Cortex of kidney (tissue), 1 donor: ENCODE results near the gene CLN3.
"Not testable (repeated sequence)": the region's sequence is repeated elsewhere in the genome, so short reads cannot be mapped to it uniquely, and the experiment has no call there.

Experiments used
- DNase-seq: peaks from one replicate; lab custom pipeline; 2025; lab: John Stamatoyannopoulos, UW

The CLN3 gene

GRCh38 chr16:28491970-28492474, at the start of gene CLN3:
CLN3 (minus strand) TSS chr16:28492074; CDS start chr16:28491759, 315 bp downstream.
- no peak for DNase-seq

GRCh38 chr16:28540346-28540745, 48.5 kb upstream of the CLN3 start:
- no peak for DNase-seq

- DNase-seq = no peak
Observed at GRCh38 chr16:28538733-28539596, 47.1 kb upstream of the CLN3 start, which contains the start of gene NUPR1. NUPR1 (minus strand) TSS chr16:28538974; CDS start chr16:28538907, 67 bp downstream.

GRCh38 chr16:28537964-28538732, 46.3 kb upstream of the CLN3 start:
- DNase-seq = no peak

- no peak for DNase-seq
Observed at GRCh38 chr16:28537076-28537475, 45.2 kb upstream of the CLN3 start.

GRCh38 chr16:28534542-28535373, 42.9 kb upstream of the CLN3 start:
- DNase-seq = no peak

- no peak for DNase-seq
Observed at GRCh38 chr16:28532940-28533647, 41.2 kb upstream of the CLN3 start.

- DNase-seq = no peak
Observed at GRCh38 chr16:28531777-28532744, 40.2 kb upstream of the CLN3 start.

GRCh38 chr16:28529124-28529523, 37.2 kb upstream of the CLN3 start:
- no peak for DNase-seq

GRCh38 chr16:28528463-28528867, 36.6 kb upstream of the CLN3 start:
- DNase-seq = no peak

- no peak for DNase-seq
Observed at GRCh38 chr16:28527985-28528384, 36.1 kb upstream of the CLN3 start.

GRCh38 chr16:28527100-28527785, 35.4 kb upstream of the CLN3 start:
- not testable (repeated sequence) for DNase-seq

- DNase-seq = no peak
Observed at GRCh38 chr16:28526201-28527099, 34.6 kb upstream of the CLN3 start.

- no peak for DNase-seq
Observed at GRCh38 chr16:28524681-28525171, 32.9 kb upstream of the CLN3 start.

- DNase-seq = no peak
Observed at GRCh38 chr16:28522792-28523191, 30.9 kb upstream of the CLN3 start.

- no peak for DNase-seq
Observed at GRCh38 chr16:28521436-28521835, 29.6 kb upstream of the CLN3 start.

- no peak for DNase-seq
Observed at GRCh38 chr16:28520672-28521071, 28.8 kb upstream of the CLN3 start.

GRCh38 chr16:28514246-28514645, 22.4 kb upstream of the CLN3 start:
- DNase-seq = no peak
